HL-60/S4 (cell line): ENCODE data around the gene POLL.
"Not testable (repeated sequence)": the region's sequence is repeated elsewhere in the genome, so short reads cannot be mapped to it uniquely, and the experiment has no call there.

Experiments used
- in situ Hi-C: fragments of 300-500 bp; cut with MboI; formaldehyde crosslinking; loops from 2 replicates; pipeline ENCODE4 v1.14.3; 2022; ENCODE audit warnings: low sequenced_read_pairs

The POLL gene

DNA sequence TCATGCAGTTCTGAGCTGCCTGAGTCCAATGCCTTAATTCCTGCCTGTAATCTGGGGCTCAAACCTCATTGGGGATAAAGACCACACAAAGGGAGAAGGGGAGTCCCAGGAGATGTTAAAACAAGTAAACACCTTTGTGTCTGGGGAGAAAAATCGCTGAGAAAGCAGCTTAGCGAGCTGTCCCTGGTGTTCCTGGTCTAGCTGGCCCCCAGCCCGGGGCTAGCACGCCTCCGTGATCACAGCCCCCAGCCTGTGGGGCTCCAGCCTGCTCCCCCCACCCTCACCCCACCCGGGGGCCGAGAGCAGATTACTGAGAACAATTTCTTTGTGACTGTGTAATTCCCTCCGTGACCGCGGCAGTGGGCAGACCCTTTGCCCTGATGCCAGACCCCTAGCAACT lies 24.8 kb upstream of the POLL start:
- in situ Hi-C loops = loop anchor here (25.0 kb wide), 1 partner anchor 474 kb away; no protein-coding TSS in a partner anchor

- in situ Hi-C loops = loop anchor here (25.0 kb wide), 1 partner anchor 475 kb away; no protein-coding TSS in a partner anchor
These were observed 24.0 kb upstream of the POLL start for GRCh38 chr10:101612086-101612485.

- in situ Hi-C loops = loop anchor here (25.0 kb wide), 1 partner anchor 476 kb away; no protein-coding TSS in a partner anchor
These were observed 23.2 kb upstream of the POLL start for GRCh38 chr10:101611096-101611905.

DNA sequence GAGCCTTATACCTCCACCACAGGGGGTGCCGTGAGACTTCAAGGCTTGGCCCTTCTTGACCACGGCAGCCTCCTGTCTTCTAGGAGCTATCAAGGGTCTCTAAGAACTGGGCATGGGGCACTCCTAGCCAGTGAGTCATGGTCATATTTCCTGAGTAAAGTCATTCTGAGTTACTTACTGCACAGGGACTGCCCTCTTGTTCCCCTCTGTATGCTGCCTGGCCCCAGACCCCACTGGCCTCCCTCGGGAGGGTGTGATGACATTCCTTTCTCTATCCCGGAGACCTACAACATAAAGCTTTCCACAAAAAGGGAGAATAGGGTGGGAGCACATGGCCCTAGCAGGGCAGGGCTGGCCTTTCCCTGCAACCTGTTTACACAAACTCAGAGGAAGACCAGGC lies 21.4 kb upstream of the POLL start:
- in situ Hi-C loops = loop anchor here (25.0 kb wide), 1 partner anchor 478 kb away; no protein-coding TSS in a partner anchor

DNA sequence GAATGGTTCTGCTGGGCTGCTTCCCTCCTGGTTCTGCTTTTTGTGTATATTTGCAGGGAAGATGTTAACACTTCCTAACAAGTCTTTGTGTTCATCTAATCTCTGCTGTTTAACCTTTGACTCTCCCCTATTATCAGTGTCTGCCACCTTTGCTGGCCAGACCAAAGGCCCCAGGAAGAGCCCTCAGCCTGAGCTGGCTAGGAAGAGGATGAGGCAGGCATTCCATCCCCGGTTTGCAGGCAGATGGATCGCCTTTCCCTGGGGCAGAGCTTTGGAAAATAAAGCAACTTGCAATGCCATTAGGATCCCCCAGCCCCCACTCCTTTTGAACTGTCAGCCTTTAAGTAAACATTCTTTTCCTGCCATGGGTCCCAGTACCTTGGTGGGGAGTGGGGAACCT lies 19.1 kb upstream of the POLL start:
- in situ Hi-C loops = loop anchor here (25.0 kb wide), 1 partner anchor 480 kb away; no protein-coding TSS in a partner anchor

GRCh38 chr10:101602761-101603398 lies 14.8 kb upstream of the POLL start:
- in situ Hi-C loops = loop anchor here (25.0 kb wide), 1 partner anchor 484 kb away; no protein-coding TSS in a partner anchor

DNA sequence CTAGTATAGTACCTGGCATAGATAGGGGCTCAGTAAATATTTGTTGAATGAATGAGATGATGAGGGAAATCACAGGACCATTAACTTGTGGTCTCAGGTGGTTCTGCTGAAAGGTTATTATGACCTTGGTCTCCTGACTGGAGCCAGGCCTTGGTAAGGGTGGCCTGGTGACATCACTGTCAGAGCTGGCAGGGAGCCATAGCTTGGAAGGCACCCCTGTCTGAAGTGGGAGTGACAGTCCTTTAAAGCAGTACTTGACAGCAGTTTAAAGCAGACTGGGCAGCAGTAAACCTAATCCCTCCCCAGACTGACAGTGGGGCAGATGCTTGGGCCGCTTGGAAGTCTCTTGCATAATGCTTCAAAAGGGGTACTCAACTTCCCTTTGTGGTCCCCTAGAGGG lies 13.5 kb upstream of the POLL start:
- in situ Hi-C loops = loop anchor here (25.0 kb wide), 1 partner anchor 486 kb away; no protein-coding TSS in a partner anchor

GRCh38 chr10:101597091-101597900 lies 9.2 kb upstream of the POLL start:
- in situ Hi-C loops = no loop called here

GRCh38 chr10:101595591-101596433 lies 7.8 kb upstream of the POLL start:
- in situ Hi-C loops = no loop called here

- in situ Hi-C loops = not testable (repeated sequence)
These were observed 5.3 kb upstream of the POLL start for GRCh38 chr10:101593331-101593730.

DNA sequence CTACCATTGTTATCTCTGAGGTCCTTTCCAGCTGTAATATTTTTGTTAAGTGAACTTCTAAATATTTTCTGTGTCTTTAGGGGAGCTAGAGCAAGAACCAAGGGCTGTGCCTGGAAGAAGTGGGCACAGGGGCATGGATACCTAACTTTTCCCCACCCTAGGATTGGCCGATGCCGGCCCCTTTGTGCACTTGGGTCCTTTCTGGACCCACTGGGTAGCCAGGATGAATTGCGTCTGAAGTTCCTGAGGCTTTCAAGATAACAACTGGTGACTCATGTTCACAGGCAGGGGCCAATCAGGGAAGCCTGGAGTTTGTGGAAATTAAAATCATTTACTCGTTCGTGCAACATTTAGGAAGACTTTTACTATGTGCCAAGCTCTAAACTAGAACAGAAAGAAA lies 822 bp upstream of the POLL start:
- in situ Hi-C loops = no loop called here

- in situ Hi-C loops = no loop called here
These were observed 2.2 kb downstream of the POLL start for GRCh38 chr10:101585841-101586240.

- in situ Hi-C loops = no loop called here
These were observed 7.3 kb downstream of the POLL start for GRCh38 chr10:101580486-101581399.

DNA sequence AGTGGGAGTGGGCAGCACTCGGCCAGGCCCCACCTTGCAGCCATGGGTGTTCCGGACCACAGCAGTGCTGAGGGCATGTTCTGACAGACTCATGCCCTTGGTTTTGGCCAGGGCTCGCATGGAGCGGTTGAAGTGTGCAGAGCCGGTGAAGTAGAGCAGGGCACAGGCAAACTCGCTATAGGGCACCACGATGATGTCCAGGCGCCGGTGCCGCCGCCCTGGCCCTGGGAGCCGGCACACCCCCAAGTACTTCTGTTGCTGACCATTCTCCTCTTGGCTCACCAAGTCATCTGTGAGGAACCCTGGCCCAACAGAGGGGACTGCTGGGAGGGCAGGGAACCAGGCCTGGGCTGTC lies 8.6 kb downstream of the POLL start:
- in situ Hi-C loops = no loop called here

DNA sequence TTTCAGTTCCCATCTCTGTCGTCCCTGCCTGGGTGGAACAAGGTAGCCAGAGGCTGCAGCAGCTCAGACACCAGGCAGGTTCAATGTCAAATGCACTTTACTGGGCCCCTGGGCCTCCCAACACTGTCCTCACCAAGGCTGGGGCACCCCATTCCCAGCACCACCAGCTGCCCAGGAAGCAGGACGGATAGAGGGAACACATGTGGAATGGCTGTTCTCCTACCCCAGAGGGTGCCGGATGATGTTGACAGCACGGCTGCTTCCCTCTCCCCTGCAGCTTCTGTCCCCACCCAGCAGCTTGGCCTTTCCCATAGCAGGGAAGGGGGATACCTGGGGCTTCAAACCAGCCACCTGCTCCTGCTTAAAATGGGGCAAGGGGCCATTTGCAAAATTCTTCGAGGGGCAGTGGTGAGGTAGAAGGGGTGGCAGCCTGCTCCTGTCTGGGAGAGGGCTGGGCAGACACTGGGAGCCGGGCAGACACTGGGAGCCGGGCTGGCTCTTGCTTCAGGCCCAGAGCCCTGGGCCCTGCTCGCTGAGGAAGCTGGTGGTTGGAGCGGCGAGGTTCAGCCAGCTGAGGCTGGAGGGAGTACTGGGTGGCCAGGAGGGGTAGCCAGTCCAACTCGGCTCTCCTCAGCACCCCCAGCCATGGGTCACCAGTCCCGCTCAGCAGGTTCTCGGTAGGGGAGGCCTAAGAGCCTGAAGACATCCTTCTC lies 9.1 kb downstream of the POLL start:
- in situ Hi-C loops = no loop called here

- in situ Hi-C loops = no loop called here
These were observed 9.9 kb downstream of the POLL start for GRCh38 chr10:101578192-101578591.

GRCh38 chr10:101577121-101577871 lies 10.8 kb downstream of the POLL start:
- in situ Hi-C loops = no loop called here
